WTC11 (cell line): ENCODE measurements around the gene TNNT1.

ENCODE experiments used
- CTCF ChIP-seq: fragments of 200-600 bp; IDR thresholded peaks from 2 replicates; pipeline ENCODE4 v1.8.0; 2022; ENCODE audit warnings: antibody characterized with exemption
- ETV6 ChIP-seq: sonication (generic); formaldehyde crosslinking; IDR thresholded peaks from 2 replicates; pipeline ENCODE4 v1.8.1; 2022; ENCODE audit warnings: mild to moderate bottlenecking, missing genetic modification reagents
- FOXJ3 ChIP-seq: sonication (generic); formaldehyde crosslinking; IDR thresholded peaks from 2 replicates; pipeline ENCODE4 v1.9.0; 2021; ENCODE audit warnings: missing genetic modification reagents, mild to moderate bottlenecking, borderline replicate concordance
- KAT7 ChIP-seq: sonication (generic); formaldehyde crosslinking; IDR thresholded peaks from 2 replicates; pipeline ENCODE4 v1.8.1; 2023; ENCODE audit warnings: missing genetic modification reagents, mild to moderate bottlenecking, borderline replicate concordance
- MAX ChIP-seq: sonication (generic); formaldehyde crosslinking; IDR thresholded peaks from 2 replicates; pipeline ENCODE4 v1.8.0; 2022; ENCODE audit warnings: mild to moderate bottlenecking, missing genetic modification reagents
- NFATC4 ChIP-seq: fragments of 250-450 bp; sonication (Bioruptor Pico); IDR thresholded peaks from 2 replicates; pipeline ENCODE4 v1.9.0; 2021; ENCODE audit warnings: mild to moderate bottlenecking
- RELA ChIP-seq: sonication (generic); formaldehyde crosslinking; IDR thresholded peaks from 2 replicates; pipeline ENCODE4 v1.8.1; 2022; ENCODE audit warnings: missing genetic modification reagents, mild to moderate bottlenecking, borderline replicate concordance
- STAT6 ChIP-seq: sonication (generic); formaldehyde crosslinking; conservative IDR thresholded peaks from 2 replicates; pipeline ENCODE4 v1.8.1; 2023; ENCODE audit warnings: mild to moderate bottlenecking, low read depth, missing genetic modification reagents, moderate library complexity
- ZBTB21 ChIP-seq: sonication (generic); formaldehyde crosslinking; IDR thresholded peaks from 2 replicates; pipeline ENCODE4 v1.8.1; 2023; ENCODE audit warnings: mild to moderate bottlenecking, missing genetic modification reagents, borderline replicate concordance
- TF ChIP-seq, protein P1 (sequence below): sonication (generic); formaldehyde crosslinking; IDR thresholded peaks from 2 replicates; pipeline ENCODE4 v1.8.0; 2022; ENCODE audit warnings: mild to moderate bottlenecking, missing genetic modification reagents
- TF ChIP-seq, protein P2 (sequence below): sonication (generic); formaldehyde crosslinking; IDR thresholded peaks from 2 replicates; pipeline ENCODE4 v1.8.0; 2022; ENCODE audit warnings: mild to moderate bottlenecking, missing genetic modification reagents
- TF ChIP-seq, protein P3 (sequence below): sonication (generic); formaldehyde crosslinking; IDR thresholded peaks from 2 replicates; pipeline ENCODE4 v1.8.1; 2023; ENCODE audit warnings: mild to moderate bottlenecking, missing genetic modification reagents, moderate library complexity

DNA sequence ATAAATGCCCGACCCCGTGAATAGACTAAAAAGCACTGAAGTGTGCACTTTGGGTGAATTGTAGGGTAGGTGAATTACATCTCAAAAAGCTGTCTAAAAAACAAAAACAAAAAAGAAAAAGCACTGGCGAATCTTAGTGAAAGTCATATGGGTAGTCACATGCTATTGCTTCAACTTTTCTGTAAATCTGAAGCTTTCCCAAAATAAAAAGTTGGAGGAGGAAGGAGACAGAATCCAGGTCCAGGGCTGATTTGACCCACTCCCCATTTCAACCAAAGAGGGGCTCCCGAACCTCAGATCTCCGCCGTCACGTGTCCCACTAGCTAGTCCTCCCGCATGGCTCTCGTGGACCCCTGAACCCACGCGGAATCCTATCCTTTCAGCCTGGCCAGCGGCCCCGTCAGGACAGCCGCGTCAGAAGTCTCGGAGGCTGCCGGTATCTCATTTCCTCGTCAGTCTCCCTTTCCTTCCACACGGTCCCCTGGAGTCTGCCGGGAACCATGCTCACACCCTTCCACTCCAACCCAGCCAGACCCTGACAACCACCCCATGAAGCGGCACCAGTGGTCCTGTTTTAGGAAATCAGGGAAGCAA, 37.7 kb downstream of the TNNT1 start:
- TF ChIP-seq NFATC4, result no peak
- TF ChIP-seq CTCF, result no peak
- TF ChIP-seq, protein P1, sequence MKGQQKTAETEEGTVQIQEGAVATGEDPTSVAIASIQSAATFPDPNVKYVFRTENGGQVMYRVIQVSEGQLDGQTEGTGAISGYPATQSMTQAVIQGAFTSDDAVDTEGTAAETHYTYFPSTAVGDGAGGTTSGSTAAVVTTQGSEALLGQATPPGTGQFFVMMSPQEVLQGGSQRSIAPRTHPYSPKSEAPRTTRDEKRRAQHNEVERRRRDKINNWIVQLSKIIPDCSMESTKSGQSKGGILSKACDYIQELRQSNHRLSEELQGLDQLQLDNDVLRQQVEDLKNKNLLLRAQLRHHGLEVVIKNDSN (CRISPR knock-in tag), result no peak
- TF ChIP-seq STAT6 (CRISPR knock-in tag), result no peak
- TF ChIP-seq RELA (CRISPR knock-in tag), result no peak
- no peak for TF ChIP-seq MAX (CRISPR knock-in tag)
- TF ChIP-seq, protein P2, sequence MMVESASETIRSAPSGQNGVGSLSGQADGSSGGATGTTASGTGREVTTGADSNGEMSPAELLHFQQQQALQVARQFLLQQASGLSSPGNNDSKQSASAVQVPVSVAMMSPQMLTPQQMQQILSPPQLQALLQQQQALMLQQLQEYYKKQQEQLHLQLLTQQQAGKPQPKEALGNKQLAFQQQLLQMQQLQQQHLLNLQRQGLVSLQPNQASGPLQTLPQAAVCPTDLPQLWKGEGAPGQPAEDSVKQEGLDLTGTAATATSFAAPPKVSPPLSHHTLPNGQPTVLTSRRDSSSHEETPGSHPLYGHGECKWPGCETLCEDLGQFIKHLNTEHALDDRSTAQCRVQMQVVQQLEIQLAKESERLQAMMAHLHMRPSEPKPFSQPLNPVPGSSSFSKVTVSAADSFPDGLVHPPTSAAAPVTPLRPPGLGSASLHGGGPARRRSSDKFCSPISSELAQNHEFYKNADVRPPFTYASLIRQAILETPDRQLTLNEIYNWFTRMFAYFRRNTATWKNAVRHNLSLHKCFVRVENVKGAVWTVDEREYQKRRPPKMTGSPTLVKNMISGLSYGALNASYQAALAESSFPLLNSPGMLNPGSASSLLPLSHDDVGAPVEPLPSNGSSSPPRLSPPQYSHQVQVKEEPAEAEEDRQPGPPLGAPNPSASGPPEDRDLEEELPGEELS (CRISPR knock-in tag), result no peak
- TF ChIP-seq, protein P3, sequence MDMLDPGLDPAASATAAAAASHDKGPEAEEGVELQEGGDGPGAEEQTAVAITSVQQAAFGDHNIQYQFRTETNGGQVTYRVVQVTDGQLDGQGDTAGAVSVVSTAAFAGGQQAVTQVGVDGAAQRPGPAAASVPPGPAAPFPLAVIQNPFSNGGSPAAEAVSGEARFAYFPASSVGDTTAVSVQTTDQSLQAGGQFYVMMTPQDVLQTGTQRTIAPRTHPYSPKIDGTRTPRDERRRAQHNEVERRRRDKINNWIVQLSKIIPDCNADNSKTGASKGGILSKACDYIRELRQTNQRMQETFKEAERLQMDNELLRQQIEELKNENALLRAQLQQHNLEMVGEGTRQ (CRISPR knock-in tag), result no peak
- no peak for TF ChIP-seq FOXJ3 (CRISPR knock-in tag)
- TF ChIP-seq ZBTB21 (CRISPR knock-in tag), result no peak
- TF ChIP-seq ETV6 (CRISPR knock-in tag), result no peak
- no peak for TF ChIP-seq KAT7
